ENCODE results near the gene CCDC85A. TPM values are rescaled to one million over a fixed set of nuclear protein-coding genes. Genes with fewer than 3 reads are reported as not detected.

Gene CCDC85A
- total RNA-seq, 1 donor from 2014 or later = 5.5 TPM

- ATAC-seq (no peak), DNase-seq (no peak)
- intact Hi-C loops (cut with micrococcal nuclease) = no loop called here
Observed at GRCh38 chr2:56287508-56287907, 103.7 kb downstream of the CCDC85A start.

GRCh38 chr2:56287974-56288373 lies 104.2 kb downstream of the CCDC85A start:
- intact Hi-C loops (cut with micrococcal nuclease) = no loop called here
- DNase-seq (no peak), ATAC-seq (no peak)

GRCh38 chr2:56288838-56289580 lies 105.2 kb downstream of the CCDC85A start:
- intact Hi-C loops (cut with micrococcal nuclease) = no loop called here
- ATAC-seq = peak; percentile 45

GRCh38 chr2:56291711-56292110 lies 107.9 kb downstream of the CCDC85A start:
- no peak for ATAC-seq
- intact Hi-C loops (cut with micrococcal nuclease) = no loop called here
- no peak for DNase-seq

More at GRCh38 chr2:56288838-56289580, 105.2 kb downstream of the CCDC85A start:
- DNase-seq = no peak

- DNase-seq (no peak), ATAC-seq (no peak)
- intact Hi-C loops (cut with micrococcal nuclease) = no loop called here
Observed at GRCh38 chr2:56292951-56293350, 109.2 kb downstream of the CCDC85A start.

- intact Hi-C loops (cut with micrococcal nuclease) = no loop called here
- ATAC-seq (no peak), DNase-seq (no peak)
Observed at GRCh38 chr2:56295666-56296065, 111.9 kb downstream of the CCDC85A start.

GRCh38 chr2:56297671-56298070 lies 113.9 kb downstream of the CCDC85A start:
- intact Hi-C loops (cut with micrococcal nuclease) = no loop called here
- DNase-seq = no peak
- ATAC-seq = no peak

GRCh38 chr2:56299171-56299691 lies 115.4 kb downstream of the CCDC85A start:
- intact Hi-C loops (cut with micrococcal nuclease) = no loop called here
- ATAC-seq (no peak), DNase-seq (no peak)

GRCh38 chr2:56309626-56310170 lies 125.9 kb downstream of the CCDC85A start:
- intact Hi-C loops (cut with micrococcal nuclease) = no loop called here

GRCh38 chr2:56313500-56313921 lies 129.7 kb downstream of the CCDC85A start:
- intact Hi-C loops (cut with micrococcal nuclease) = no loop called here
- DNase-seq (no peak), ATAC-seq (no peak)

More at GRCh38 chr2:56309626-56310170, 125.9 kb downstream of the CCDC85A start:
- ATAC-seq (no peak), DNase-seq (no peak)

- ATAC-seq = no peak
- intact Hi-C loops (cut with micrococcal nuclease) = no loop called here
- DNase-seq = no peak
Observed at GRCh38 chr2:56314371-56314770, 130.6 kb downstream of the CCDC85A start.

- intact Hi-C loops (cut with micrococcal nuclease) = no loop called here
- ATAC-seq (peak; percentile 87), DNase-seq (no peak)
Observed at GRCh38 chr2:56314796-56315195, 131.0 kb downstream of the CCDC85A start.

GRCh38 chr2:56315376-56315775 lies 131.6 kb downstream of the CCDC85A start:
- no peak for ATAC-seq
- DNase-seq = no peak
- intact Hi-C loops (cut with micrococcal nuclease) = no loop called here

GRCh38 chr2:56316011-56316410 lies 132.2 kb downstream of the CCDC85A start:
- intact Hi-C loops (cut with micrococcal nuclease) = no loop called here
- no peak for DNase-seq
- no peak for ATAC-seq

- intact Hi-C loops (cut with micrococcal nuclease) = no loop called here
- DNase-seq (no peak), ATAC-seq (no peak)
Observed at GRCh38 chr2:56318147-56318546, 134.4 kb downstream of the CCDC85A start.

GRCh38 chr2:56325661-56326345 lies 142.0 kb downstream of the CCDC85A start:
- intact Hi-C loops (cut with micrococcal nuclease) = no loop called here
- ATAC-seq (peak; percentile 81), DNase-seq (no peak)

- intact Hi-C loops (cut with micrococcal nuclease) = no loop called here
- DNase-seq (no peak), ATAC-seq (peak; percentile 95)
Observed at GRCh38 chr2:56326346-56326741, 142.6 kb downstream of the CCDC85A start.

GRCh38 chr2:56331810-56332209 lies 148.0 kb downstream of the CCDC85A start:
- ATAC-seq (no peak), DNase-seq (no peak)
- intact Hi-C loops (cut with micrococcal nuclease) = no loop called here

- DNase-seq (no peak), ATAC-seq (peak; percentile 34)
- intact Hi-C loops (cut with micrococcal nuclease) = no loop called here
Observed at GRCh38 chr2:56333812-56334485, 150.2 kb downstream of the CCDC85A start.

GRCh38 chr2:56334622-56335021 lies 150.8 kb downstream of the CCDC85A start:
- DNase-seq (no peak), ATAC-seq (peak; percentile 59)
- intact Hi-C loops (cut with micrococcal nuclease) = no loop called here

All from left ventricle myocardium superior (tissue), 1 donor.